Sigmoid colon (tissue), 3 donors: ENCODE data around the gene ULBP2.
"Not testable (repeated sequence)": the region's sequence is repeated elsewhere in the genome, so short reads cannot be mapped to it uniquely, and the experiment has no call there.

Experiments used
- POLR2A ChIP-seq, 2 donors: fragments of 450-650 bp; IDR thresholded peaks; one replicate each; pipeline ENCODE4 v1.6.1; 2016; ENCODE audit warnings: antibody characterized with exemption in 2 of 2, mild to moderate bottlenecking in 2 of 2, moderate library complexity in 2 of 2
- TF ChIP-seq, protein P1 (sequence below), 4 experiments: fragments of 450-650 bp in 3 of 4; fragments of 200-600 bp in 1 of 4; IDR thresholded peaks; one replicate each; pipeline ENCODE4 v1.5.1; 2016 to 2019; ENCODE audit warnings: antibody characterized with exemption in 4 of 4, mild to moderate bottlenecking in 3 of 4, moderate library complexity in 2 of 4

GRCh38 chr6:149958124-149958523, 16.3 kb downstream of the ULBP2 start:
- TF ChIP-seq, protein P1, sequence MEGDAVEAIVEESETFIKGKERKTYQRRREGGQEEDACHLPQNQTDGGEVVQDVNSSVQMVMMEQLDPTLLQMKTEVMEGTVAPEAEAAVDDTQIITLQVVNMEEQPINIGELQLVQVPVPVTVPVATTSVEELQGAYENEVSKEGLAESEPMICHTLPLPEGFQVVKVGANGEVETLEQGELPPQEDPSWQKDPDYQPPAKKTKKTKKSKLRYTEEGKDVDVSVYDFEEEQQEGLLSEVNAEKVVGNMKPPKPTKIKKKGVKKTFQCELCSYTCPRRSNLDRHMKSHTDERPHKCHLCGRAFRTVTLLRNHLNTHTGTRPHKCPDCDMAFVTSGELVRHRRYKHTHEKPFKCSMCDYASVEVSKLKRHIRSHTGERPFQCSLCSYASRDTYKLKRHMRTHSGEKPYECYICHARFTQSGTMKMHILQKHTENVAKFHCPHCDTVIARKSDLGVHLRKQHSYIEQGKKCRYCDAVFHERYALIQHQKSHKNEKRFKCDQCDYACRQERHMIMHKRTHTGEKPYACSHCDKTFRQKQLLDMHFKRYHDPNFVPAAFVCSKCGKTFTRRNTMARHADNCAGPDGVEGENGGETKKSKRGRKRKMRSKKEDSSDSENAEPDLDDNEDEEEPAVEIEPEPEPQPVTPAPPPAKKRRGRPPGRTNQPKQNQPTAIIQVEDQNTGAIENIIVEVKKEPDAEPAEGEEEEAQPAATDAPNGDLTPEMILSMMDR (IDR thresholded peaks at IDR 0.05): not testable (repeated sequence)
- not testable (repeated sequence) for TF ChIP-seq POLR2A (IDR thresholded peaks at IDR 0.05)
